Stimulated activated naive CD4-positive, alpha-beta T cell (primary cell): ENCODE results near the gene POLD1.
A peak's percentile ranks its signal among the peaks of the same experiment; 100 is the strongest.
"Not testable (repeated sequence)": the region's sequence is repeated elsewhere in the genome, so short reads cannot be mapped to it uniquely, and the experiment has no call there.

Experiments used
- DNase-seq, 6 experiments: peaks; one replicate each; lab custom pipeline; 2025; lab: John Stamatoyannopoulos, UW

The POLD1 gene

DNA sequence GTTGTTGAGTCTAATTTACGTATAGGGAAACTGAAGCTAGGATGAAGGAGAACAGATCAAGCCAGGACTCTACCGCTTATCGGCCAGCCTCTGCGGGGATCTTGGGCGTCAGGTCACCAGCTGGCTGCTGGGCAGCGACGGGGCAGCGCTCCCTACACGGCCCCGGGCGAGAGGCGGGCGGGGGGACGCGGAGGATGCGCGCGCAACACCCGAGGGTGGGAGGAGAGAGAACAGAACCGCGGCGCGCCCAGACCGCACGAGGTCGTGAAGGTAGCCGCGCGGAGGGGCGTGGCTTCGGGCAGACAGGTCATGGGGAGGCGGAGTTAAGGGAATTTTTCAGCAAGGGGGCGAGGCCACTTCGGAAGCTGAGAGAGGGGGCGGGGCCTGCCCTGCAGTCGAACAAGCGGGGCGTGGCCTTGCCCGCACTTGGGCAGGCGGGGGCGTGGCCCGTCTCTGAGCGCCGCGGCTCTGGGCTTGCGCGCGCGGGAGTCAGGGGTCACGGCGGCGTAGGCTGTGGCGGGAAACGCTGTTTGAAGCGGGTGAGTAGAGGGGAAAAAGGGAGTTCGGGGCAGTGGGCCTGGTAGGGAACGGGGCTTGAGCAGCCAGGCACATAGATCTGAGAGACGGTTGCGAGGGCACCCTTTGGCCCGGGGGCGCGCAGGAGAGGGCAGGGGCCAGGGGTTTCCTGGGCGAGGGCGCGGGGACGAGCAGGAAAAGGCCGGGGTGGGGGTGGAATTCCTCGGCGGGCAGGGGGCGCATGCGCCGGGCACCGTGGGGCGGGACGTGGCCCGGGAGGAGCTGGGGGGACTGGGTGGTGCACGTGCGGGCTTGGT, at the start of gene POLD1:
Gene POLD1, plus strand, starts transcription at position 496 of the 833 bp plus-strand sequence. CDS start 14,505 bp downstream, outside the sequence.
- DNase-seq = peak; percentile 97 to 100 (median 99)

DNA sequence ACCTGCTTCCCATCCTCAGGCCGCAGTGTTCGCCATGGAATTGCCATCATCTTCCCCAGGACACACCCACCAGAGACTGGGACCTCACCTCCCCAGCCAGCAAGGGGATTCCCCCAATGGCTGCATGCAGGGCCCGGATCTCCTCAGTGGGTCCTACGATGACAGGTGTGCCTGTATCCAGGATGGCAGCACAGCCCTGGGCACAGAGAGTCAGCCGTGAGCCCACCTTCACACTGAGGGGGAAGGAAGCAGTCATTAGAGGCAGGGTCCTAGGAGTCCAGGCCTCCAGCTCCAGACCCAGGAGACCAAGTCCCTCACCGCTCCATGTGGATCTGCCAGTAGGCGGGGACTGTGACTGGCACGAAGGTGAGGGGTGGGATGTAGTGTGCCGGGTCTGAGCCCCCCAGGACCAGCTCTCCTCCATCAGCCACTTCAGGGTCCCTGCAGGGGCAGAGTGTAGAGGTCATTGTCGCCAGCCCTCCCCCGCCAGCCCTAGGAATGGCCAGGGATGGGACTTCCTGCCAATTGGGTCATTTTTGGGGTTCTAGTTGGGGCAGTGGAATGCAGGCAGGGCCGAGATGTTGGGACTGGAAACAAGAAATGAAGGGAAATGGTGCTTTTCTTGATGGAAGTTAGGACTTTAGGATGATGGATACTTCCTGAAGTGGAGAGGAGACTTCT, 49.3 kb upstream of the POLD1 start:
- DNase-seq = no peak

DNA sequence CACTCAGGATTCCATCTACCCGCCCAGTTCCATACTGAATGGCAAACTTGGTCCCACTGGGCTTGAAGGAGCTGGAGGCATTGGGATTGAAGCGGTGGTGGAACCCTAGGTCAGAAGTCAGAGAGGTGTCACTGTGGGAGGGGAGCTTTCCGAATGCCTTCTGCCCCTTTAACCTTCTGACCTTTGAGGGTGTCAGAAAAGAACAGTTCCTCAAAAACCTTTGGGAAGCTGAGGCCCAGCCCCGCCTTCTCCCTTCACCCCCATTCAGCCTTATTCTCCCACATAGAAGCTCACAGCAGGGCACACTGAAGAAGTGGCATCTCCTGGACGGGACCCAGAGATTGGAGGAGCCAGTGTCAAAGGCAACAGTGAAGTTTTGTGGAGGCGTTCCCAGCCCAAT, 47.1 kb upstream of the POLD1 start:
- DNase-seq = not testable (repeated sequence)

DNA sequence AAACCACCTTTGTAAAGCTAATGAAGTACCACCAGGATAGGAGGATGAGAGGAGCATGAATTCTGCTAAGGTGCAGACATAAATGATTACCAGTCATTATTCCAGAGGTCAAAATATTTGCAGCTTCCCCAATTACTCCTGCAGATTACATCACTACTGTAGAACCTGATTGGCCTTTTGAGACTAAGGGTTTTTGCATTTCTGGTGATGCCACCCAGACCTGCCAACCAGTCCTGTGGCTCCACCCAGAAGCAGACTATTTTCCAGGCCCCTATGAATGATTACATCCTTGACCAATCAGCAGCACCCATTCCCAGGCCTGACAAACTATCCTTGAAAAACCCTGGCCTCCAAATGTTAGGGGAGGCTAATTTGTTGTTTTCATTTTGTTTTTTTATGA, 43.8 kb upstream of the POLD1 start:
- no peak for DNase-seq

DNA sequence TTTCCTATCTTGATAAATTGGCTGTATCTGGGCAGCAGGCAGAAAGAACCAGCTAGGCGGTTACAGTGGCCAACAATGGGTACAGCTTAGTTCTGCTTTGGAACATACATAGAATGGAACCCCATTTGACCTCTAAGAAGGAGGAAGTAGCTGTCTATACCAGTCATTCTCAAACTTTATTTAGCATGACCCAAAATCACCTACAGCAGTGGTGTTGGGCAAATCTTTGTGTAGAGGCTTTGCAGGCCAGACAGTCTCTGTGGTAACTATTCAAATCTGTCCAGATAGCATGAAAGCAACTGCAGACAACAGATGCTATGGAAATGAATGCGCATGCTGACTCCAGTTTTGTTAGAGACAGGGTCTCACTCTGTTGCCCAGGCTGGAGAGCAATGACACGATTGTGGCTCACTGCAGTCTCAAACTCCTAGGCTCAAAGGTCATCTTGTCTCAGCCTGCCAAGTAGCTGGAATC, 43.0 kb upstream of the POLD1 start:
- no peak for DNase-seq

DNA sequence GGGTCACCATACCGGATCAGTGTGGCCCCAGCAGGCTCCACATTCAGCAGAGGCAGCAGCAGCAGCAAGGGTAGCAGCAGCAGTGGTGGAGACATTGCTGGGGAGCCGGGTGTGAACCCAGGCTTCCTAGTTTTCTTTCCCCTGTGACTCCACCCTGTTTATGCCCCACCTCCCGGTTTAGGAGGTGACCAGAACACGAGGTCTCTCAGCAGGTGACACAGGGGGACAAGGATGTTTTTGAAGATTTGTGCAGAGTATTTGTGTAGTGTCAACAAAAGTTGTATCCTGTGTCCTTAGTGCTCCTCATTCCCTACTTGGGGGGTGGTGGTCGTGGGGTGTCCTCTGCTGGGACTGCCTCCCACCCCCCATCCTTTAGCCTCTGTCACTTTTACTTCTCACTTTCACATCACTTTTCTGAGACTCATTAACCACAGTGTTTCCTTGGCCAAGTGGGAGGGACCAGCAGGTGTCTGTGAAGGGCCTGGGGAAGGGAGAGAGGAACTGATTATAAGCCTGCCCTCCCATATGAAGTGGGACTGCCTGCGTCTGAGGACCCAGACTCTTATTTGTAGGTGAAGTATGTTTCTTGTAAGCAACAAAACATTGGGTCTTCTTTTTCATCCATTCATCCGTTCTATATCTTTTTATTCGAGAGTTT, 39.4 kb upstream of the POLD1 start:
- DNase-seq = no peak

DNA sequence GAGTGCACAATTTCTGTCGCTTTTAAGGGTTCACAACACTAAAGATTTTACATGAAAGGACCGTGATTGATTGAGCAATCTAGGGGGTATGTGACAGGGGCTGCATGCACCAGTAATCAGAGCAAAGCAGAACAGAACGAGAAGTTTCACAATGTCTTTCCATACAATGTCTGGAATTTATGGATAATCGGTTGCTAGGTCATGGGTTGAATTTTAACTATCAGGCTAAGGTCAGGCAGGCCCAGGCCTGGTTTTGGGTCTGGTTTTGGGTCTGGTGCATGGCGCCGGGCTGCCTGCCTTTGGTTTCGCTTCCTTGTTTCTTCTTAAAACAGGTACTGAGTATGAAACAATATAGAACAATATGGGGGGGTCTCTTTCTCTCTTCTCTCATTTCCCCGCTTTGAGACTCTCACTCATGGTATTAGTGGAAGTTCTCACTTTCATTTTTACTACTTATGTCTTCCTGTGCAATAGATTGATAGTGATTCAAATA, 37.0 kb upstream of the POLD1 start:
- not testable (repeated sequence) for DNase-seq

DNA sequence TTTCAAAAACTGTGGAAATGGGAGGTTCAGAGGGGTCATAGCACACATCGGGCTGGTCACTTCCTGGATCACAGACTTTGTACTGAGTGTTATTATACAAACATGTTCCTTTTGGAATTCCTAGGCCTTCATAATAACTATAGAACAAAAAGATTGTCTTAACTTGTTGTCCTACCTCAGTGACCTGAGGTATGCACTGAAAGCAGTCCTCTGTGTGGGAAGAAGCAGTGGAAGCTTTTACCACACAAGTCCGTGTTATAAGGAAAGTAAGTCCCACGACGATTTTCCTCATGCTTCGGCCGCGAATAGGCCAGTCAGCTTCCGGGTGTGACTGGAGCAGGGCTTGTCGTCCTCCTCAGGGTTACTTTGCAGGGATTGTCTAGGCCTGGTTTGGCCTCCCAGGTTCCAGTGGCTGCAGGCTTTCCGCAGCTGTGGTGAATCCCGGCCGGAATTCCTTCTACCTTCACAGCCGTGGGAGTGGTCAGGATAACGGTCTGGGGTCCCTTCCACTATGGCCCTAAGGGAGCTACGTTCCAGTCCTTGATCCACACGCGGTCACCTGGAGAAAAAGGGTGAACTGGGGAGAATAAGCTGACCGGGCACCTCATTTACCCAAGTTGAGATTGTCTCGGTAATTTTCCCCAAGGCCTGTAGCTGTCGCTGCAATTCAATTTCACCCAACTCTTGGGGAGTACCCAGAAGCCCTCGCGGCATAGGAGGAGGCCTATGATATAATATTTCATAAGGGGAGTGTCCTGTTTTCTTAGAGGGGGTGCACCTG, 34.7 kb upstream of the POLD1 start:
- DNase-seq = no peak

DNA sequence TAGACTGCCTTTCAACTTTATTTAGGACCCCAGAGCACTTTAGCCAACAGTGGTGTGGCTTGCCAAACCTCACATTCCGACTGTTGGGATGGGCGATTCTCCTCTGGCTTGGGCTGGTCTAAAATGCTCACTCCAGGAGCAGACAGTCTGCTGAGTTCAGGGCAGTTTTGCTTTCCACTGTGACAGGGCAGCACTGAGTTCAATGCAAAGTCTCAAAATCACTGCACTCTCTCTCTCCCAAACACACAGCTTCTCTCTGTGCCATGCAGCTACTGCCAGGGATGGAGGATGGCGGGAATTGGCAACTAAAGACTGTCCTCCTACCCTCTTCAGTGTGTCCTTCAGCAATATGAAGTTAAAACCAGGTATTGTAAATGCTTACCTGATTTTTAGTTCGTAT, 31.9 kb upstream of the POLD1 start:
- no peak for DNase-seq

DNA sequence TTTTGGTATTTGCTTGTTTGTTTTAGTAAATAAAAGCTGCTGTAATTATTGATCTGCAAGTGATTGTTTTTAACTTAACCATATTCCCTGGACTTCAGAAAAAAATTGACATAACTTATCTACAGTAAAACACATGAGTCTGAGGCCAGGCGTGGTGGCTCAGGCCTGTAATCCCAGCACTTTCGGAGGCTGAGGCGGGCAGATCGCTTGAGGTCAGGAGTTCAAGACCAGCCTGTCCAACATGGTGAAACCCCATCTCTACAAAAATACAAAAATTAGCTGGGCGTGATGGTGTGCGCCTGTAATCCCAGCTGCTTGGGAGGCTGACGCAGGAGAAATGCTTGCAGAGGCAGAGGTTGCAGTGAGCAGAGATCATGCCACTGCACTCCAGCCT, 30.7 kb upstream of the POLD1 start:
- DNase-seq = not testable (repeated sequence)

DNA sequence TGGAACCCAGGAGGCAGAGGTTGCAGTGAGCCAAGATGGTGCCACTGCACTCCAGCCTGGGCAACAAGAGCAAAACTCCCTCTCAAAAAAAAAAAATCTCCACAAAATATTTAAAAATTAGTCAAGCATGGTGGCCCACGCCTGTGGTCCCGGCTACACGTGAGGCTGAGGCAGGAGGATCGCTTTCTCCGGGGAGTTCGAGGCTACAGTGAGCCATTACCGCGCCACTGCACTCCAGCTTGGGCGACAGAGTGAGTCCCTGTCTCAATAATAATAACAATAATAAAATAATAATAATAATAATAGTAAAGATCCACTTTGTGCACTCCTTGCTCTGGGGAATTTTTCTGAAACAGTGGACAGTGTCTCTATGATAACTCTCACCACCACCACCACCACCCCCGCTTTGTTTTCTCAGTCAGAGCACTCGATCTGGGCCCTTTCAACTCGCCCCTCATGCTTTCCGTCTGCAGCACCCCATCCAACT, 27.4 kb upstream of the POLD1 start:
- DNase-seq = no peak

DNA sequence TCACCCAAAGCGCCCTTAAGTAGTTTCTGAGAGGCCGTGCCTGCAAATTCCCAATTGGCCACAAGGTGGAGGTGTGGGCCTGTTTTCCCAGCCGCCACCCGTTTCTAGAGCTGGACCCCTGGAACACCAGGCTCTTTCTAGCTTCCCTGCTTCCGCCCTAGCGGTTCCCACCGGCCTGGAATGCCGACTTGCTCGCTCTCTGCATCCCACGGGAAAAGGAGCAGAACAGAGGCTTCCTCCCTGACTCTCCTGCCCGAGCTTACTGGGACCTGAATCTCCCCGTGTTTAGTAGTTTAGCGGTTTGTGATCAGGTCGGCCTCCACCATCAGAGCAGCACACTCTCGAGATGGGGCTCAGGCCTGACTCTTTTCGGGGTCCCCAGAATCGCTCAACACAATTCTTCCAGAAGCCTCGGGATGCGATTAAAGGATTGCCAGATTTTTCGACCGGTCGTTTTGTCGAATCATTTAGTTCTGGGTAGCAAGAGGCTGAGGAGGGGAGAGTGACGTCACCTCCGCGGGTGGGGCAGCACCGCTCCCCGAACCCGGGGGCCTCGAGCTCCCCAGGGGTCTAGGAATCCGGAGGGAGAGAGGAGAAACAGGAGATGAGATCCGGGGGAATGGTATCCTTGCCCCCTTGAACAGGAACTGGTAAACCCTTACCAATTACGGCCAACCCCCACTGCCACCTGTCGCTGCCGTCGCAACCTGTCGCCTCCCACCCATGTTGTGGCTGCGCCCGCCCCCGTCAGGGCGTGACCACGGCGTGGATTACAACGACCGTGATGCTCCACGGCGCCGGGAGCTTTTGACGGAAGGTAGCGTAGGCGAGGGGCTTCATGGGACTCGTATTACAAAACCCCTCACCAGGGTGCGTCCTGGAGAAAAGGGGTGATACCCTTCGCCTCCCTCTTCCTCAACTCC, 26.7 kb upstream of the POLD1 start:
- DNase-seq = peak; percentile 79 to 96 (median 84)

DNA sequence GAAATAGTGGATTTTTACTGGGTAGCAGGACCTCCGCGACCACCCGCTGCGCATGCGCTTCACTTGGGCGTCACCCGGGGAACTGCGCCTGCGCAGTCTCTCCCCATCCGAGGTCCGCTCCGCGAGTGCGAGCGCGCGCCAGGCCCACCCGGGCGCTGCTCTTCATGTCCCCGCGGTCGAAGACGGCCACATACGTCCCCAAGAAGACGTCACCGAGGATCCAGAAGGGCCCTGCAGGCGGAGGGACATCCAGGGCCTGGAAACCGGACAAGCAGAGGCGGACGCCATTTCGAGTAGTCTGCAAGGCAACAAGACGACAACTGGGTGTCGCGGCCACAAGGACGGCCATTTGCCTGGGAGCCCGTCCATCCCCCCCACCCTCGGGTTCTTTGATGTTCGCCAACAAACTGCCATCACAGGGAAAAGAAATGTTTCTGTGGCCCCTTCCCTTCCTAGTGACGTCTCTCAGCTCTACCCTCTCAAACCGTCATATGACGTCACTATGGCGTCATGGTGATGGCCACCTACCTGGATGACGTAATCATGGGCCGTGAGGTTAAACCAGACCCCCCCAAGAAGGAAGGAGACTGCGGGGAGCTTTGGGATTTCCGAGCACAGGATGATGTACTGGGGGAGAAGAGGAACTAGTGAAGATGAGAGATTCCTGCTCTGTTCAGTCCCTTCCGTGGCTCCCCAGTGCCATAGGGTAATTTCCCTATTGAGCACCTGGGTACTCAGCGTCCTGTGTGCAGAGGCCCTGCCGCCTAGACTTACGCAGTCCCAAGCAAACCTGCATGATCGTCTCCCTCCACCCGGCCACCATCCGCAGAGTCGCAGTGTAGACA, 25.4 kb upstream of the POLD1 start:
- peak; percentile 52 to 80 (median 71) for DNase-seq

DNA sequence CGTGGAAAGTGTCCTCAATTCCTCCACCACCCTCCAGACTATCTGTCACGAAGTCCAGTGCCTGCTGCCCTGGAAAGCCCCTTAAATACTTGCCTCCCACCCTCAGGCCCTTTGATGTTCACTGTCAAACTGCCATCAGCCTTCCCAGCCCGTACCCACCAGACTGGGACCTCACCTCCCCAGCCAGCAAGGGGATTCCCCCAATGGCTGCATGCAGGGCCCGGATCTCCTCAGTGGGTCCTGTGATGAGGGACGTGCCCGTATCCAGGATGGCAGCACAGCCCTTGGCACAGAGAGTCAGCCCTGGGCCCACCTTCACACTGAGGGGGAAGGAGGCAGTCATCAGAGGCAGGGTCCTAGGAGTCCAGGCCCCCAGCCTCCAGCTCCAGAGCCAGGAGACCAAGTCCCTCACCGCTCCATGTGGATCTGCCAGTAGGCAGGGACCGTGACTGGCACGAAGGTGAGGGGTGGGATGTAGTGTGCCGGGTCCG, 24.8 kb upstream of the POLD1 start:
- no peak for DNase-seq

DNA sequence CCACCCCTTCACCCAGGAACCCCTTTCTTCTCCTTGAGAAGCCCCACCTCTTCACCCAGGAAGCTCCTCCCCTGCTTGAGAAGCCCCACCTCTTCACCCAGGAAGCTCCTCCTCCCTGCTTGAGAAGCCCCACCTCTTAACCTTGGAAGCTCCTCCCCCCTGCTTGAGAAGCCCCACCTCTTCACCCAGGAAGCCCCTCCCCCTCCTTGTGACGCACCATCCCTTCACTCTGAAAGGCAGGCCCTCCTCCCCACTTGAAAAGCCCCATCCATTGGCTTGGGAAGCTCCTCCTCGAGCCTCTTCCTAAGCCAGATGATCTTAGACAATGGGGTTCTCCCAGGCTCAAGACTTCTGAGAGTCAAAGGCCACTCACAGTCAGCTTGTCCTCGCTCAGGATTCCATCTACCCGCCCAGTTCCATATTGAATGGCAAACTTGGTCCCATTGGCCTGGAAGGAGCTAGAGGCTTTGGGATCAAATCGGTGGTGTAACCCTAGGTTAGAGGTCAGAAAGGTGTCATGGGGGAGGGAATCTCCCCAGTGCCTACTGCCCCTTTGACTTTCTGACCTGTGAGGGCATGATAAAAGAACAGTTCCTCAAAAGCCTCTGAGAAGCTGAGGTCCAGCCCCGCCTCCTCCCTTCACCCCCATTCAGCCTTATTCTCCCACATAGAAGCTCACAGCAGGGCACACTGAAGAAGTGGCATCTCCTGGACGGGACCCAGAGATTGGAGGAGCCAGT, 22.7 kb upstream of the POLD1 start:
- DNase-seq = no peak

DNA sequence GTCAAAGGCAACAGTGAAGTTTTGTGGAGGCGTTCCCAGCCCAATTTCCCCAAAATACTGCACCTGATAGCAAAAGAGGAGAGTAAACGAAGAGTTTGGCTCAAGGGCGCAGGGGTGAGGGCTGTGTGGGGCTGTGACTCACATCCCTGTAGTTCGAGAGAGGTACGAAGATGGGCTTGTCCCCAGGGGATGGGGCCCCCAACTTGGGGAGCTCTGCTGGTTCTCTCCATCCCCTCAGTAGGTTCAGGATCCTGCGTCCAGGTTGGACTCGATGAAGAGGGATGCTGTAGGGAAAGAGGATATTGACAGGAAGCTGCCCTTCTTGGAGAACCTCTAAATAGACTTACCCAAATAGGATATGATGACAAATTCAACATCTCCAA, 22.1 kb upstream of the POLD1 start:
- no peak for DNase-seq

DNA sequence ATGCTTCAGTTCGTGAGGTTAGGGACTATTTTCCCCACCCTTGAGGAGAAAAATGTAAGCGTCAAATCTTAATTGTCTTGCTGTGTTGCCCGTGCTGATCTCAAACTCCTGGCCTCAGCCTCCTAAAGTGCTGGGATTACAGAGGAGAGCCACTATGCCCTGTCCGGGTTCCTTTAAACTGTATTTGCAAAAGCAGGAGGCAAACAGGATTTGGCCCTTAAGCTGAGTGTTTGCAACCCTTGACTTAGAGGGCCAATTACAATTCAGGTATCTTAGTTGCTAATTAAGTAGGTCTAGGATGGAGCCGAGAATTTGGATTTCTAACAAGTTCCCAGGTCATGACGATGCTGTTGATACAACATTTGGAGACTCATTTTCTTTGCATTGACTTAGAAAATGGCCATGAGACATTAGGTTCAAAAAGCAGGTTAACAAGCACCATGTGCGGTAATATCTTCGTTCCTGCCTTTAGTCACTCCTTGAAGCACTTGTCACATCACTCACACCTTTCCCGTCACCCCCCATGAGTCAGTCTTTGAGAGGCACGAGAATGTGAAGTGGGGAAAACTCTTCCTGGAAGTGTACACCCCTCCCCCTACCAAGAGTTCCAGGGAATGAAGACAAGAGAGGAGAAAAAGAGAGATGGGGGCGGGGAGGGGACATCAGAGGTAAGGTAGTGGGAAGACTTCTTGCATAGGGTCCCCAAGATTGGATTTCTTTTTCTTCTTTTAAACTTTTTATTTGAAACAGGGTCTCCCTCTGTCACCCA, 21.3 kb upstream of the POLD1 start:
- no peak for DNase-seq
